Suppressor macrophage treated with lipopolysaccharide for 4 hours (primary cell): Measurements from ENCODE around the gene LCP1.

Experiments
- DNase-seq: peaks from one replicate; pipeline ENCODE4 v3.0.0-alpha.2; 2020

The LCP1 gene

DNA sequence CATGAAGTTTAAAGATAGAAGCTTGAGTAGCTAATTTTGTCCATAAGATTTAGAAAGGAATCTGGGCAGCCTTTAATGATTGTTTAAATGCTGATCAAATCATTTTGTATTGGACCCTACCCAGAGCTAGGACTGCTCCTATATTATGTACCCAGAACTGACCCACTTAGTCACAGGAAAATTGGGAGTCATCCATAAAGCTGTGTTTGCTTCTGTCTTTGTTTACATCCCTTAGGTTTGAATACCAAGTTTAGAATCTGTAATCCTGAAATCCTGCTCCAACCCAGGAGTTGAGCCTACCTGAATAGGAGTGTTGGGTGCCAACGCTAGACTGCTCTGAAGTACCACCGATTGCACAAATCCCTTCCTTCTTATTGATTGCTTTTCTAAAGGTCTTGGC lies 23.8 kb downstream of the LCP1 start:
- no peak for DNase-seq

- no peak for DNase-seq
Measured at GRCh38 chr13:46154136-46154801, 27.7 kb downstream of the LCP1 start.

DNA sequence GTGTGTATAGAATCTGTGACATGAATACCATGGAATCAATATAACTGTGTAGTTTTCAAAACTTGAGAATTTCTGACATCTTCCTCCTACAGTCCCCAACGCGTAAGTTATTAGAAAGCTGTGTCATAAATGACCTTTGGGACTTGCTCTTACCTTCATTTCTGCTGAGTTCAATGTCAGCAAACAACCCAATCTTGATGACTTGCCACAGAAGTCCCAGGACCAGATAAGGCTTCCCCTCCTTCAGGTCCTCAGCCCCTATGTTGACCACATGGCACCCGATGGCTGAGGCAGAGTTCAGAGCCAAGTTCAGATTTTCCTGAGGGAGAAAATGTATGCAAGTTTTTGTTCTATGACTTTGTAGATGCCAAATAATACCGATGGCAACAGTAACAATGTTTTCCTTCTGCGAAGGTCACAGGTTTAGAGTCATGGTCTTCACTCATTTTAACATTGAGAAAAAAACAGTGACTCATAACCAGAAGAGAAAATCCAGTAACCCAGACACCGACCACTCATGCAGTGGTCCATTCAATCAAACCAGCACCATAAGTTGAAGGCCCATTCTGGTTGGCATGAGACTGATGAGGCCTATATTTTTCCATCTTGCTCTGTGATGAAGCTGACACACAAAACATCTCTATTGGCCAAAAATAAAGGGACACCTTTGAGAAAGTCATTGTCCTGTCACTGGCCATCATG lies 29.2 kb downstream of the LCP1 start:
- no peak for DNase-seq

- DNase-seq = no peak
Measured at GRCh38 chr13:46150134-46150693, 31.8 kb downstream of the LCP1 start.

GRCh38 chr13:46149272-46150133 lies 32.5 kb downstream of the LCP1 start:
- DNase-seq = no peak

GRCh38 chr13:46146898-46147297 lies 35.1 kb downstream of the LCP1 start:
- DNase-seq = no peak

DNA sequence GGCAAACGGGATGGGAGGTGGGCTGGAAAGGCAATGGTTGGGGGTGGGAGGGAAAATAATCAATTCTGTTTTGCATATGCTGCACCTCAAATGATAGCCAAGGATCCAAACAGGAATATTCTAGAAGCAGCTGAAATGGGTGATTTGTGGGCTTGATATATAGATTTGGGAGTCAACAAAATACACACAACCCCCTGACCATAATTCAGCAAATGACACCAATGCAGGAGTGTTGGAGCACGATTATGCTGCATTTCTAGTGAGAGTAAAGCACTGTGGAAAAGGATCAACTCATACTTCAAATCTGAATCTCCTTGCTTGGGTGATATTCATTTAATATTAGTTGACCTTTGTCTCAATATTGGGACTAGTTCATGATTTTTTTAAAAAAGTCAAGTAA lies 36.0 kb downstream of the LCP1 start:
- no peak for DNase-seq

DNA sequence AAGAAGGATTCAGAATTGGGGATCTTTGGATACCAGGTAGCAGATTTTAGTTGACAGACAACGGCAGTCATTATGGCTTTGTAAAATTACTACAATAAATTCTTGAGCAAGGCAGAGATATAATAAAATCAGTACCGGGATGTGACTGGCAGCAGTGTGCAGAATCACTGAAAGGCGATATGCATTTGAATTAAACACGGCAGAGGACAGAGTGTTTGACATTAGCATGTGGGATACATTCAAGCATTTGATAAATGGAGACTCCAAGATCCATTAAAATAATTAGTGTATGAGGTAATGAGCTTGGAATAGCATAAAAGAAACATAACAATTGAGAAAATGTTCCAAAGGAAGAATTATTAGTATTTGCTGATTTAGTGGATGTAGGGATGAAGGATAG lies 36.8 kb downstream of the LCP1 start:
- no peak for DNase-seq

DNA sequence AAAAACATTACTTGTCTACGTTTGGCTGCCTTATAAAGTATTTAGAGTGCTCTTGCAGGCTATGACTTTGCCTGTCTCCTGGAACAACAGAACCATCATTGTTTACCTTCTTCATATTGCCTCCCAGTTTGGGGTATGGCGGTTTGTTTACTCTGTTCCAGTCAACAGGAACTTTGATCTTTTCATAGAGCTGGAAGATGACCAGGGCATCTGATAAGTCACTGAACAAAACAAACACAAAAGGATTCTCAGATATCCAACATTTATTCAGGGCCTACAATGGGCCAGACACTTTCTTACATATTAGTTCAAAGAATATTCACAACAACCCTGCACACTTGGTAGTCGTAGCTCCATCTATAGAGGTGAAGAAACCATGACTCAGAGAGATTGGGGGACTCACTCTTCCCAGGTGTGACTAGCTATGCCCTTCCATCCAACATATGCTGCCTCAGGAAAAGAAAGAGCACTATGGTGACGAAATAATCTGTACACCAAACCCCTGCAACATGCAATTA lies 38.7 kb downstream of the LCP1 start:
- no peak for DNase-seq

GRCh38 chr13:46142776-46143175 lies 39.2 kb downstream of the LCP1 start:
- DNase-seq = no peak

GRCh38 chr13:46140044-46140443 lies 41.9 kb downstream of the LCP1 start:
- DNase-seq = no peak

GRCh38 chr13:46137627-46138317 lies 44.2 kb downstream of the LCP1 start:
- no peak for DNase-seq

GRCh38 chr13:46136688-46137087 lies 45.3 kb downstream of the LCP1 start:
- DNase-seq = no peak

- no peak for DNase-seq
Measured at GRCh38 chr13:46134961-46135522, 46.9 kb downstream of the LCP1 start.

DNA sequence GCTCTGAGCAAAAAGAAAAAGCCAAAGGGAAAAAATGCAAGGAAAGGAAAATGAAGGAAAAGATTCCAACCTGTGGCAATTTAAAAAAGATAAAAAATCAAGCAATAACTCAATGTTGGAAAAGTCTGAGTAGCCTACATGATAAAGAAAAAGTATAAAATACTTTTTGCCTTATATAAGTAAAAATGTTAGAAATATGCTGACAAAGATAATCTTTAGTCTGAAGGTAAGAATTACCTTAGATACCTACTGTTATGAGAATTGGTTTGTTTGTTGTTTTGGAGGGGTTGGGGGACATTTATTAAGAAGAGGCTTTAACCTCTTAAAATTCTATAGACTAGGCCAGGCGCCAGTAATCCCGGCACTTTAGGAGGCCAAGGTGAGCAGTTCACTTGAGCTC lies 47.5 kb downstream of the LCP1 start:
- DNase-seq = no peak

GRCh38 chr13:46132109-46132508 lies 49.9 kb downstream of the LCP1 start:
- DNase-seq = no peak

GRCh38 chr13:46131705-46132104 lies 50.3 kb downstream of the LCP1 start:
- DNase-seq = no peak

DNA sequence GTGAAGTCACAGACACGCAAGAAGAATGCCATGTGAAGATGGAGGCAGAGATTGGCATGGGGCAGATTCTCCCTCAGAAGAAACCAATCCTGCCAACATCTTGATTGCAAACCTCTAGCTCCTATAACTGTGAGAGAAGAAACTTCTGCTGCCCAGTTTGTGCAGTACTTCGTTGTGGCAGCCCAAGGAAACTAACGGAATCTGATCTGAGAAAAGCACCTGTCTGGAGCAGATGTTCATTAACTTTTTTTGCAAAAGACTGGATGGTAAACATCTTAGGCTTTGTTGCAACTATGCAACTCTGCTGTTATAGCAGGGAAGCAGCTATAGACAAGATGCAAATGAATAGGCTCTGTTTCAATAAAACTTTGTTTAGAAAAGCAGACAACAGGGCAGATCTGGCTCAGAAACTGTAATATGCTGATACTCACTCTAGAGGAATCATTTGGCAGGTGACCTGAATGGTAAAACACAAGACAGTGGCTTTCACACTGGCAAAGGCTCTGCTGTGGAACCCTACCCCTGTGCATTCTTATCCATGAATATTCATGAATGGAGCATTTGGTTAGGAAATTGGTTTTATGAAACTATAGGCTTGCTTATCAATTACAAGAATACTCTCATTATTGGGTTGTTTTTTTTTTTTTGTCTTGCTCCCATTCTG lies 51.9 kb downstream of the LCP1 start:
- no peak for DNase-seq

DNA sequence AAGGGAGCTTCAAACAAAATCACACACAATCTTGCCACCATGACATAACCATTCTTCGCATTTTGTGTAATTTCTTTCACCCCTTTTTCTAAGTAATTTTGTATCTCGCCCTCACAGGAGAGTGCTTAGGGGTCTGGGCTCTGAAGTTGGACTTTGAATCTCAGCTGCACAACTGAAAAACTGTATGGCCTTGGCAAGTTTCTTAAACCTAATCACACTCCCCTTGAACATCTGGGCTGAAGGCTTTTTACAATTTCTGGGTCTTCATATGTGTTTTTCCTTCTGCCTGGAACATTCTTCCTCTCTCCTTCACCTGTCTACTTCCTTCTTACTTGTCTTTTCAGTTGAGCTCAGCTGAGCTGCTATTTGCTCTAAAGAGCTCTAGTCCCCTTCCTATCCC lies 52.9 kb downstream of the LCP1 start:
- no peak for DNase-seq

DNA sequence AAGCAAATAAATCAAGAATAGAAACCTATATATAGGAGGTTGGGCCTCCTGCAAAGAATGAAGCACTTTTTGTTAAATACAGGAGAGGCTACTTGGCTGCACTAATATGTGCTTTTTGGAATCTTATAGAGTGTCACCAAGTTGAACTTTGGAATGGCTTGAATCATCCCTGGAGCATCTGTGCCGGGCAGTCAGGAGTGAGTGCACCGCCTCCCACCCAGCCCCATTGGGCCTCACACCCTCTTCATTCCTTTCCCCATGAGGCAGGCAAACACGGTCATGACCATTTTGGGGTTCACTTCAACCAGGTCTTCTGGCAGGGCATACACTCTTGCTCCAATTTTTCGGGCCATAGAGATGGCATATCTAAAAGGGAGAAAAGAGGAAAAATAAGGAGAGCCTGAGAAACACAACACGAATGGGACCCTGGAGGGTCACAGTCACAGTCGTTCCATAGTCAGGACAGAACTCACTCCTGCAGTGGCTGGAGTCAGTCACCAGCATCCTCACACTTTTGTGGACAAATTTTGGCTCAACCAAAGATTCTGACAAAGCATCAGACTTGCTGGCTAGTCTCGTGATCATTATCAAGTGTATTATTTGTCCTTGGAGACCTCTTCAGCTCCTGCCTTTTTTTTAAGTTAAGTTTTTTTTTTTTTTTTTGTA lies 54.5 kb downstream of the LCP1 start:
- no peak for DNase-seq
